ENCODE results near the gene FAM3D. TPM values are rescaled to one million over a fixed set of nuclear protein-coding genes. Genes with fewer than 3 reads are reported as not detected.
"Not testable (repeated sequence)": the region's sequence is repeated elsewhere in the genome, so short reads cannot be mapped to it uniquely, and the experiment has no call there.

Gene FAM3D
- total RNA-seq, 2 experiments from 2014 or later: not detected

DNA sequence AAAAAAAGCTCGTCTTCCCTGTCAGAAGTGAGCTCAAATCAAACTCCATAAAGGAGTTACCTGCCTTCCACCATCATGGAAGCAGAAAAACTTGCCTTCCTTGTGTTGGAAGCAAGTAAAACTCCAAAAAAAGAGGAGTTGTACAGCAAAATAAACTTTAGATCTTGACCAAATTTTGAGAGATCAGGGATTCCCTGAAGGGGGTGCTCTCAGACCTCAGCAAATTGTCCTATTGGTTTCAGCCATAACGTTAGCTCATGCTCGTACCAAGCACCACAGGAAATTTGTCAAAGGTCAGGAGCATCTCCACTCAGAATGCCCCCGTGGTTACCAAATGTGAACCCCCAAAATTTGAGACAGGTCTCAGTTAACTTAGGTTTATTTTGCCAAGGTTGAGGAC lies 28.7 kb upstream of the FAM3D start:
- DNase-seq; H3K9me3 Mint-ChIP-seq; H3K4me3 Mint-ChIP-seq; H3K36me3 Mint-ChIP-seq; H3K27me3 Mint-ChIP-seq; POLR2A ChIA-PET; ATAC-seq (ENCODE audit: low read depth); H3K27ac Mint-ChIP-seq; H3K4me1 Mint-ChIP-seq: not testable (repeated sequence)

GRCh38 chr3:58693940-58694850 lies 27.6 kb upstream of the FAM3D start:
- POLR2A ChIA-PET: no interaction called here
- Mint-ChIP-seq H3K9me3 (peaks cover 6% of the 10 kb centered on the region), H3K4me3 (no peak overlapping the region), H3K36me3 (no peaks in the 10 kb centered on the region), H3K27me3 (no peaks in the 10 kb centered on the region), H3K4me1 (peaks cover 1% of the 10 kb centered on the region), H3K27ac (no peak overlapping the region)
- DNase-seq (no peak), ATAC-seq (ENCODE audit: low read depth) (no peak)

DNA sequence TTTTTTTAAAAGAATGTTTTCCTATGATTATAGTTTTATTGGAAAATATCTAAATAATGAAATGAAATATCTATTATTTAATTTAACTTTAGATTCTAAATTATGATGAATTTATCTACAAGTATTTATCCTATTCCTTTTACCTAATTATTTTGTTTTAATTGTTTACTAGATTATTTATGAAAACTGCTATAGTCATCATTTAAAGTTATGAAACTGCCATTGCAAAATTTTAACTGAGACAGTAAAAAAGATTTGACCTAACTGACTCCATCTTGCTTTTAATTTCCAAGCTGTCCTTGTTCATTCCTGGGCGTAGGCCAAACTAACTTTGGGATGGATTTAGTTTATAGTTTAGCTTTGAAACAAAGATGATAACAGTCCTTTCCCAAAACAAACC lies 25.9 kb upstream of the FAM3D start:
- POLR2A ChIA-PET: no interaction called here
- H3K36me3 Mint-ChIP-seq: no peaks in the 10 kb centered on the region
- no peak for ATAC-seq (ENCODE audit: low read depth)
- H3K4me1 Mint-ChIP-seq: peaks cover 1% of the 10 kb centered on the region
- H3K27ac Mint-ChIP-seq: no peak overlapping the region
- peaks cover 6% of the 10 kb centered on the region for H3K9me3 Mint-ChIP-seq
- H3K27me3 Mint-ChIP-seq: peaks cover 2% of the 10 kb centered on the region
- DNase-seq: no peak
- H3K4me3 Mint-ChIP-seq: no peak overlapping the region

DNA sequence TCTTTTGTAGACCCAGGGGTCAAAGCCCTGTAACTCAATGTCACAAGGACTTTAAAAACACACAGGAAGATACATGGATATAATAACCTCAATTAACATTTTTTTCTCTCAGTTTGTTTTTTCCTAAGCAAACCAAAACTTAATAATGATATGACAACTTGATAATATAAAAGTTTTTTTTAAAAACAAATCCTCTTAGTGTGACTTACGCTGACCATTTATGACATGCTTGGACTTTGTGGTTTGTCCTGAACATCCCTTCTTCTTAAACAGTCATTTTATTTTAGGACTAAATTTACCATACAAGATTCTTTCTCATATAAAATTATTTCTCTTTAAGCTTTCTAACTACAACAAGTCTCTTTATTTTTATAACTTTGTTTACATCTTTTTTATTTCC lies 25.4 kb upstream of the FAM3D start:
- Mint-ChIP-seq H3K27ac (no peak overlapping the region), H3K27me3 (peaks cover 2% of the 10 kb centered on the region), H3K4me3 (no peak overlapping the region), H3K36me3 (no peaks in the 10 kb centered on the region), H3K9me3 (peaks cover 6% of the 10 kb centered on the region), H3K4me1 (peaks cover 1% of the 10 kb centered on the region)
- DNase-seq: no peak
- POLR2A ChIA-PET: no interaction called here
- no peak for ATAC-seq (ENCODE audit: low read depth)

- no peaks in the 10 kb centered on the region for H3K36me3 Mint-ChIP-seq
- no peak for DNase-seq
- peaks cover 5% of the 10 kb centered on the region for H3K27me3 Mint-ChIP-seq
- no peak overlapping the region for H3K4me3 Mint-ChIP-seq
- H3K27ac Mint-ChIP-seq: no peak overlapping the region
- no peak for ATAC-seq (ENCODE audit: low read depth)
- H3K9me3 Mint-ChIP-seq: peaks cover 6% of the 10 kb centered on the region
- no peaks in the 10 kb centered on the region for H3K4me1 Mint-ChIP-seq
- POLR2A ChIA-PET: no interaction called here
Observed at GRCh38 chr3:58690490-58690889, 23.9 kb upstream of the FAM3D start.

GRCh38 chr3:58688574-58688973 lies 22.0 kb upstream of the FAM3D start:
- ATAC-seq (ENCODE audit: low read depth): no peak
- POLR2A ChIA-PET: no interaction called here
- peaks cover 5% of the 10 kb centered on the region for H3K27me3 Mint-ChIP-seq
- no peak overlapping the region for H3K27ac Mint-ChIP-seq
- no peak overlapping the region for H3K4me3 Mint-ChIP-seq
- no peak for DNase-seq
- H3K4me1 Mint-ChIP-seq: no peaks in the 10 kb centered on the region
- H3K9me3 Mint-ChIP-seq: peaks cover 2% of the 10 kb centered on the region
- H3K36me3 Mint-ChIP-seq: no peaks in the 10 kb centered on the region

GRCh38 chr3:58686847-58687246 lies 20.3 kb upstream of the FAM3D start:
- POLR2A ChIA-PET: no interaction called here
- Mint-ChIP-seq H3K27me3 (peaks cover 7% of the 10 kb centered on the region), H3K27ac (no peak overlapping the region)

DNA sequence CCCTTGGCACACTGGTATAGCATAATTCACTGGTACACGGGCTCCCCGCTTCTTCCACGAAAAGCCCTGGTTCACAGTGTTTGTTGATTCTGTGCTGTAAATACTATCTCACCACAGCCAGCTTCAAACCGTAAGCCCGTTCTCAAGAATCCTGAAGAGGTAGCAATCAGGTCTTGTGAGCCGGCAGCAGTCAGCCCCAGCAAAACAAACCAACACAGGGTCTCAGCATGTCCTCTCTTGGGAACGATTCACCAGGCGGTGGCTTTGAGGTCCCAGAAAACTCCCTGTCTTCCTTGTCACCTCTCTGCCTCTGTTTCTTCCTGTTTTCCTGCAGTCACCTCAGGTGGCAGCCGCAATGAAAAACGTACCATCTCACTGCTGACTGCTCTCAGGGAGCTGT lies 19.1 kb upstream of the FAM3D start:
- POLR2A ChIA-PET: no interaction called here
- Mint-ChIP-seq H3K27me3 (peaks cover 7% of the 10 kb centered on the region), H3K4me1 (no peaks in the 10 kb centered on the region), H3K9me3 (no peaks in the 10 kb centered on the region), H3K36me3 (no peaks in the 10 kb centered on the region), H3K27ac (no peak overlapping the region), H3K4me3 (no peak overlapping the region)
- DNase-seq (no peak), ATAC-seq (ENCODE audit: low read depth) (no peak)

More at GRCh38 chr3:58686847-58687246, 20.3 kb upstream of the FAM3D start:
- no peak for ATAC-seq (ENCODE audit: low read depth)
- peaks cover 2% of the 10 kb centered on the region for H3K9me3 Mint-ChIP-seq
- no peak for DNase-seq
- no peaks in the 10 kb centered on the region for H3K4me1 Mint-ChIP-seq
- no peaks in the 10 kb centered on the region for H3K36me3 Mint-ChIP-seq
- H3K4me3 Mint-ChIP-seq: no peak overlapping the region

GRCh38 chr3:58683466-58683865 lies 16.9 kb upstream of the FAM3D start:
- H3K27ac Mint-ChIP-seq: no peak overlapping the region
- POLR2A ChIA-PET: no interaction called here
- H3K36me3 Mint-ChIP-seq: no peaks in the 10 kb centered on the region
- H3K27me3 Mint-ChIP-seq: peaks cover 7% of the 10 kb centered on the region
- no peaks in the 10 kb centered on the region for H3K4me1 Mint-ChIP-seq
- no peak overlapping the region for H3K4me3 Mint-ChIP-seq
- no peak for ATAC-seq (ENCODE audit: low read depth)
- DNase-seq: no peak
- no peaks in the 10 kb centered on the region for H3K9me3 Mint-ChIP-seq

GRCh38 chr3:58683001-58683458 lies 16.5 kb upstream of the FAM3D start:
- POLR2A ChIA-PET: no interaction called here
- Mint-ChIP-seq H3K9me3 (no peaks in the 10 kb centered on the region), H3K36me3 (no peaks in the 10 kb centered on the region), H3K27me3 (peaks cover 6% of the 10 kb centered on the region), H3K4me1 (no peaks in the 10 kb centered on the region), H3K4me3 (no peak overlapping the region), H3K27ac (no peak overlapping the region)
- no peak for DNase-seq
- no peak for ATAC-seq (ENCODE audit: low read depth)

- Mint-ChIP-seq H3K4me1 (no peaks in the 10 kb centered on the region), H3K9me3 (no peaks in the 10 kb centered on the region), H3K27ac (no peak overlapping the region), H3K4me3 (no peak overlapping the region), H3K36me3 (no peaks in the 10 kb centered on the region), H3K27me3 (peaks cover 9% of the 10 kb centered on the region)
- no peak for ATAC-seq (ENCODE audit: low read depth)
- no peak for DNase-seq
- POLR2A ChIA-PET: no interaction called here
Observed at GRCh38 chr3:58681863-58682262, 15.3 kb upstream of the FAM3D start.

DNA sequence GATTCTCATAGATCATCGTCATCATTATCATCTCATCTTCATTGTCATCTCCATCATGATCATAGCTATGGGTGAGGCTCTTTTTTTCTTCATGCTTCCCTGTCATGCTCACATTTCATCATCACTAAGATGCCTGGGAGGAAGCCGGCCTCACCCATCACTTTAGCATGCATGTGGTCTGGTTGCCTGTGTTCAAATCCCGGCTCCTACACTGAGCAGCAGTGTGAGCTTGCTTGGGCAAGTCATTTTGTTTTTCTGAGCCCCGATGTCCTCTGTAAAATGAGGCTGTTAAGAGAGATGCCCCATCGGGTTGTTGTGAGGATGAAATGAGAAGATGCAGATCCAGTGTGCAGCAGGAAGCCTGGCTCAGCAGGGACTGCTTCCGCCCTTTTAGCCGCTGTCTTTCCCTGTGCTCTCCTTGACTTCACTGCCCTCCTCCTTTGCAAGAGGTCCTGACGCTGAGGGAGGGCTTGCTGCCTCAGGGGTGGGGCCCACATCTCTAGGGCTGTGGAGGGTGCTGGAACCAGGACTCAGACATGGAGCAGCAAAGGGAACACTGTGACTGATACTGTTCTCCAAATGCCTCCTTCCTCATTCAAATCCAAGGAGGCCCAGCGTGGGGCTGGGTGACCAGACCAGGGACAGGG lies 14.4 kb upstream of the FAM3D start:
- H3K27me3 Mint-ChIP-seq: peaks cover 12% of the 10 kb centered on the region
- ATAC-seq (ENCODE audit: low read depth): no peak
- H3K36me3 Mint-ChIP-seq: no peaks in the 10 kb centered on the region
- POLR2A ChIA-PET: no interaction called here
- H3K4me3 Mint-ChIP-seq: no peak overlapping the region
- no peaks in the 10 kb centered on the region for H3K4me1 Mint-ChIP-seq
- no peaks in the 10 kb centered on the region for H3K9me3 Mint-ChIP-seq
- no peak overlapping the region for H3K27ac Mint-ChIP-seq
- no peak for DNase-seq

DNA sequence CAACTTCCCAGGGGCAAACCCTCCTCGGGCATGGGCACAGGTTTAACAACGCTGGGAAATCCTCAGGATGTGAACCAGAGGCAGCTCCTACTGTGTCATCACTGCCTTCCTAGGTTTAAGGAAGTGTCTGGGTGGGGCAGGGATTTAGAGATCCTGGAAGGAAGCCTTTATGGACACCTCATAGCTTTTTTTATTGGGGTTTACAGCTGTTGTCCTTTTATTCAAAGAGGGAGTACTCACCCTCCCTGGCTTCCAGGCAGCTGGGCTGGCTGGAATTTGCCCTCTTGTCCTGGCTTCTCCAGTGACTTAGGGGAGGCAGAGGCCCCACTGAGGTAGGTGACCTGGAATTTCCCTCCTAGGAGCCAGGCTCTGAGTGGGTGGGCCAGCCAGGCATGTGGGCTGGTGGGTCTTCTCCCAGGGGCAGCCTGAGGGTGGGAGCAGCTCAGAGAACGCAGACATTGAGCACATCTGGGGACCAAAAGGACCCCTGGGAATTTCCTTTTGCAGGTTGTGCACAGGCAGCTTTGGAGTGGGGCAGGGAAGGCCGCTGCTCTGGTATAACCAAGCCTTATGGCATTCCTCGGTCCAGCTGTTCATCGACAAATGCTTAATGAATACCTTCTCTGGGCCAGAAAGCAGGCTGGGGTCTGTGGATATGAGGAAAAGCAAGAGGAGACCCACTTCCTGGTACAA lies 13.5 kb upstream of the FAM3D start:
- H3K27ac Mint-ChIP-seq: no peak overlapping the region

DNA sequence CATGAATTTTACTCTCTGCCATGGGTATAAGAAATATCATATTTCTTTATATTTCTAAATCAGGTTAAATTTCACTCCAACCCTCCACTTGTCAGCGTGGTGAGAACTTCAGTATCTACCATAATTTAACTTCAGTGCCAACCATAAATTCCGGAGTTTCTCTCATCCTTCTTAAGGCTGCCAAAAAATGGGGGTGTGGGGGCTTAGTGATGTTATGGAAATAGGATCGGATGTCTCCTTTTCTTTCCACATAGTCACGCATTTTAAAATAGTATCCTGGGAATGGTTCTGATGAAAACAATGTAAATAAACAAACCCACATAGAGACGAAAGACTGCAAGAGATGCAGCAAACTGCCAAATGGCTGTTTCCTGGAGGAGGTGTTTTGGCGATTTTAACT lies 12.9 kb upstream of the FAM3D start:
- Mint-ChIP-seq H3K9me3 (no peaks in the 10 kb centered on the region), H3K4me3 (no peak overlapping the region), H3K4me1 (no peaks in the 10 kb centered on the region), H3K27ac (no peak overlapping the region), H3K27me3 (peaks cover 12% of the 10 kb centered on the region), H3K36me3 (no peaks in the 10 kb centered on the region)
- POLR2A ChIA-PET: no interaction called here
- no peak for ATAC-seq (ENCODE audit: low read depth)
- no peak for DNase-seq

More for the DNA sequence above, 13.5 kb upstream of the FAM3D start:
- no peaks in the 10 kb centered on the region for H3K36me3 Mint-ChIP-seq
- no peak for ATAC-seq (ENCODE audit: low read depth)
- H3K4me1 Mint-ChIP-seq: no peaks in the 10 kb centered on the region
- H3K9me3 Mint-ChIP-seq: no peaks in the 10 kb centered on the region
- peaks cover 12% of the 10 kb centered on the region for H3K27me3 Mint-ChIP-seq
- H3K4me3 Mint-ChIP-seq: no peak overlapping the region
- POLR2A ChIA-PET: no interaction called here
- no peak for DNase-seq

Data from activated naive CD8-positive, alpha-beta T cell treated with anti-CD3 and anti-CD28 coated beads, Interleukin-2, amount 10 ng/mL, durations not matched to agents 7 days and 5 days (primary cell).